Vagina (tissue), 2 donors: Measurements from ENCODE around the gene INHBB. TPM values are rescaled to one million over a fixed set of nuclear protein-coding genes. Genes with fewer than 3 reads are reported as not detected.

Experiments
- DNase-seq, 2 donors: peaks; one replicate each; pipeline ENCODE4 v3.0.0-alpha.2; 2017; ENCODE audit errors: extremely low spot score in 2 of 2
- H3K27ac ChIP-seq: fragments of 200-600 bp; sonication (generic); one replicate; pipeline ENCODE4 v1.5.1; 2019
- H3K27me3 ChIP-seq: fragments of 200-600 bp; sonication (generic); one replicate; pipeline ENCODE4 v1.5.1; 2019
- H3K36me3 ChIP-seq, 2 donors: fragments of 200-600 bp; sonication (generic); one replicate each; pipeline ENCODE4 v1.5.1; 2017 to 2019
- H3K4me1 ChIP-seq: fragments of 200-600 bp; sonication (generic); one replicate; pipeline ENCODE4 v1.5.1; 2019
- H3K4me3 ChIP-seq, 2 donors: fragments of 200-600 bp; sonication (generic); 1 replicate in 1 of 2; 2 replicates in 1 of 2; pipeline ENCODE4 v1.5.1; 2016 to 2019
- H3K9me3 ChIP-seq: fragments of 200-600 bp; sonication (generic); one replicate; pipeline ENCODE4 v1.5.1; 2019
- CTCF ChIP-seq, 3 experiments: fragments of 450-650 bp in 2 of 3; fragments of 200-600 bp in 1 of 3; sonication (generic) in 1 of 3; IDR thresholded peaks; one replicate each; pipeline ENCODE4 v1.5.1; 2017 to 2019; ENCODE audit warnings: antibody characterized with exemption in 3 of 3, mild to moderate bottlenecking in 2 of 3, moderate library complexity in 2 of 3
- POLR2A ChIP-seq, 2 donors: fragments of 450-650 bp; IDR thresholded peaks; one replicate each; pipeline ENCODE4 v1.6.1; 2017; ENCODE audit warnings: antibody characterized with exemption in 2 of 2, mild to moderate bottlenecking in 2 of 2, moderate library complexity in 2 of 2
- POLR2AphosphoS5 ChIP-seq, 2 donors: sonication (generic); formaldehyde crosslinking; IDR thresholded peaks; one replicate each; pipeline ENCODE4 v1.9.0; 2017; ENCODE audit warnings: antibody characterized with exemption in 2 of 2, mild to moderate bottlenecking in 2 of 2, low read depth in 1 of 2; ENCODE audit not compliant: insufficient read depth in 1 of 2
- intact Hi-C: fragments of 100-400 bp; cut with DNase I; formaldehyde crosslinking; loops from one replicate; pipeline ENCODE4 v1.15.1; 2023
- total RNA-seq: library from RNA; depleted of rRNA; stranded (reverse); fragments of >200 nt; gene quantifications from one replicate; pipeline ENCODE4 v1.2.3, GENCODE V29; 2016

The INHBB gene
- total RNA-seq, 1 donor from 2014 or later = 19.4 TPM

- Histone ChIP-seq H3K36me3 (no peaks in the 10 kb centered on the region), H3K27me3 (no peaks in the 10 kb centered on the region), H3K27ac (peak overlapping the region; percentile 65), H3K4me3 (no peak overlapping the region), H3K9me3 (no peaks in the 10 kb centered on the region), H3K4me1 (peaks cover 35% of the 10 kb centered on the region)
- intact Hi-C loops = no loop called here
- DNase-seq = no peak
- TF ChIP-seq POLR2A (IDR thresholded peaks at IDR 0.05) (no peak), CTCF (IDR thresholded peaks at IDR 0.05) (no peak), POLR2AphosphoS5 (IDR thresholded peaks at IDR 0.05; ENCODE audit: insufficient read depth in 1 of 2, low read depth in 1 of 2) (no peak)
Measured at GRCh38 chr2:120322329-120322728, 23.6 kb upstream of the INHBB start.

GRCh38 chr2:120323214-120323613, 22.7 kb upstream of the INHBB start:
- no peaks in the 10 kb centered on the region for H3K9me3 ChIP-seq
- H3K27me3 ChIP-seq = no peaks in the 10 kb centered on the region
- peak in 1 of 2 donors; percentile 73 for TF ChIP-seq POLR2AphosphoS5 (IDR thresholded peaks at IDR 0.05; ENCODE audit: insufficient read depth in 1 of 2, low read depth in 1 of 2)
- TF ChIP-seq CTCF (IDR thresholded peaks at IDR 0.05) = no peak
- DNase-seq = no peak
- H3K36me3 ChIP-seq = no peaks in the 10 kb centered on the region
- peaks cover 35% of the 10 kb centered on the region for H3K4me1 ChIP-seq
- no peak overlapping the region for H3K4me3 ChIP-seq
- intact Hi-C loops = no loop called here
- peak overlapping the region; percentile 65 for H3K27ac ChIP-seq

- intact Hi-C loops = no loop called here
- Histone ChIP-seq H3K27ac (peak overlapping the region; percentile 65), H3K36me3 (no peaks in the 10 kb centered on the region), H3K4me1 (peaks cover 30% of the 10 kb centered on the region), H3K9me3 (no peaks in the 10 kb centered on the region), H3K27me3 (no peaks in the 10 kb centered on the region), H3K4me3 (no peak overlapping the region)
- DNase-seq = no peak
- TF ChIP-seq CTCF (IDR thresholded peaks at IDR 0.05) = no peak
- no peak for TF ChIP-seq POLR2AphosphoS5 (IDR thresholded peaks at IDR 0.05; ENCODE audit: insufficient read depth in 1 of 2, low read depth in 1 of 2)
- no peak for TF ChIP-seq POLR2A (IDR thresholded peaks at IDR 0.05)
Measured at GRCh38 chr2:120323807-120324399, 22.0 kb upstream of the INHBB start.

GRCh38 chr2:120324933-120325332, 21.0 kb upstream of the INHBB start:
- Histone ChIP-seq H3K9me3 (no peaks in the 10 kb centered on the region), H3K4me3 (no peak overlapping the region), H3K4me1 (peaks cover 20% of the 10 kb centered on the region), H3K36me3 (no peaks in the 10 kb centered on the region), H3K27me3 (no peaks in the 10 kb centered on the region), H3K27ac (no peak overlapping the region)
- no peak for DNase-seq
- TF ChIP-seq CTCF (IDR thresholded peaks at IDR 0.05) = no peak
- no peak for TF ChIP-seq POLR2A (IDR thresholded peaks at IDR 0.05)
- TF ChIP-seq POLR2AphosphoS5 (IDR thresholded peaks at IDR 0.05; ENCODE audit: insufficient read depth in 1 of 2, low read depth in 1 of 2) = no peak
- intact Hi-C loops = no loop called here

GRCh38 chr2:120326066-120326465, 19.9 kb upstream of the INHBB start:
- H3K9me3 ChIP-seq = no peaks in the 10 kb centered on the region
- H3K4me1 ChIP-seq = peaks cover 12% of the 10 kb centered on the region
- no peak overlapping the region for H3K27ac ChIP-seq
- H3K36me3 ChIP-seq = no peaks in the 10 kb centered on the region
- no peak for TF ChIP-seq CTCF (IDR thresholded peaks at IDR 0.05)
- TF ChIP-seq POLR2AphosphoS5 (IDR thresholded peaks at IDR 0.05; ENCODE audit: insufficient read depth in 1 of 2, low read depth in 1 of 2) = no peak
- no peak for TF ChIP-seq POLR2A (IDR thresholded peaks at IDR 0.05)
- DNase-seq = no peak
- intact Hi-C loops = no loop called here
- no peak overlapping the region for H3K4me3 ChIP-seq
- no peaks in the 10 kb centered on the region for H3K27me3 ChIP-seq
